ENCODE results near the gene ADARB2.

DNA sequence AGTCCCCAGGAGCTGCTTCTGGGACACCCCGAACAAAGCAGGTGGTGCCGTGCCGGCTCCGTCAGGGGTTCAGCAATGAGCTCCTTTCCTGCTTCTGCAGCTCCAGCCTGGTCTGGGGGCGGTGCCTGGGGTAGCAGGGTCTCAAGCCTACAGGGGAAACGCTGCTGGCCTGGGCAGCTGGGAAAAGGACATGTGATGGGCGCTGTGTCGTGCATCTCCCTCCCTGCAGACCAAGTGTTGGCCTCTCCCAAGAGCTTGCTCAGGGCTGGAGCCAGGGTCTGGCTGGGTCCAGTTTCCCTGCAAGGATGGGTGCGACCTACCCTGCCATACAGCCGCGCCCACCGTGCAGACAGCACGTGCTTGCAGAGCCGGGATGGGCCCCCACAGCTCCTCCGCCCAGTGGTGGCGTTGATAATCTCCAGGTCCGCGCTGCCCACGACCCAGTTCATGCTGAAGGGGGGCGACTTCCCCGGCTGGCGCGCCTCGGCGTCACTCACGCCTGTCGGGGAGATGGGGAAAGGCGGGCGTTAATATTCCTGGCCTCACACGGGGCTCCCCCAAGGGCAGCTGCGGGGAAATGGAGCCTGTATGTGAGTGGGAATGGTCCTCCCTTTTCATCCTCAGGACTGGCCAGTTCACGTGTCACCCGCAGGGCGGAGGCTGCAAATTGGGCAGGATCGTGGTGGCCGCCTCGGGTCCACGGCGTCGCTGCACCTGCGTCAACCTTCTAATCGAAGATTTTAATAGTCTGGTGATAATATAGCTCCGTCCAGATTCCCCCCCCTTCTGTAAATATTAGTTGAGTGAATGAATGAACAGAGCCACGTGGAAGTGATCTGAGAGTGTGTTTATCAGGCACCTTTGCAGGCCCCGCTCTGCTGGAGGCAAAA is 552.5 kb downstream of the ADARB2 start:
- no peak for TF ChIP-seq POLR2A (IDR thresholded peaks at IDR 0.05)
- TF ChIP-seq, protein P1, sequence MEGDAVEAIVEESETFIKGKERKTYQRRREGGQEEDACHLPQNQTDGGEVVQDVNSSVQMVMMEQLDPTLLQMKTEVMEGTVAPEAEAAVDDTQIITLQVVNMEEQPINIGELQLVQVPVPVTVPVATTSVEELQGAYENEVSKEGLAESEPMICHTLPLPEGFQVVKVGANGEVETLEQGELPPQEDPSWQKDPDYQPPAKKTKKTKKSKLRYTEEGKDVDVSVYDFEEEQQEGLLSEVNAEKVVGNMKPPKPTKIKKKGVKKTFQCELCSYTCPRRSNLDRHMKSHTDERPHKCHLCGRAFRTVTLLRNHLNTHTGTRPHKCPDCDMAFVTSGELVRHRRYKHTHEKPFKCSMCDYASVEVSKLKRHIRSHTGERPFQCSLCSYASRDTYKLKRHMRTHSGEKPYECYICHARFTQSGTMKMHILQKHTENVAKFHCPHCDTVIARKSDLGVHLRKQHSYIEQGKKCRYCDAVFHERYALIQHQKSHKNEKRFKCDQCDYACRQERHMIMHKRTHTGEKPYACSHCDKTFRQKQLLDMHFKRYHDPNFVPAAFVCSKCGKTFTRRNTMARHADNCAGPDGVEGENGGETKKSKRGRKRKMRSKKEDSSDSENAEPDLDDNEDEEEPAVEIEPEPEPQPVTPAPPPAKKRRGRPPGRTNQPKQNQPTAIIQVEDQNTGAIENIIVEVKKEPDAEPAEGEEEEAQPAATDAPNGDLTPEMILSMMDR (IDR thresholded peaks at IDR 0.05): no peak
